Stimulated activated CD4-positive, alpha-beta T cell treated with anti-CD3 and anti-CD28 coated beads, Interleukin-12 subunit alpha, Interleukin-12 subunit beta, amount 100 ng/mL, for 4 hours (primary cell): ENCODE results near the gene EXD3.
"Not testable (repeated sequence)": the region's sequence is repeated elsewhere in the genome, so short reads cannot be mapped to it uniquely, and the experiment has no call there.

Experiments used
- DNase-seq: peaks from one replicate; pipeline ENCODE4 v3.0.0-alpha.2; 2020

Gene EXD3

DNA sequence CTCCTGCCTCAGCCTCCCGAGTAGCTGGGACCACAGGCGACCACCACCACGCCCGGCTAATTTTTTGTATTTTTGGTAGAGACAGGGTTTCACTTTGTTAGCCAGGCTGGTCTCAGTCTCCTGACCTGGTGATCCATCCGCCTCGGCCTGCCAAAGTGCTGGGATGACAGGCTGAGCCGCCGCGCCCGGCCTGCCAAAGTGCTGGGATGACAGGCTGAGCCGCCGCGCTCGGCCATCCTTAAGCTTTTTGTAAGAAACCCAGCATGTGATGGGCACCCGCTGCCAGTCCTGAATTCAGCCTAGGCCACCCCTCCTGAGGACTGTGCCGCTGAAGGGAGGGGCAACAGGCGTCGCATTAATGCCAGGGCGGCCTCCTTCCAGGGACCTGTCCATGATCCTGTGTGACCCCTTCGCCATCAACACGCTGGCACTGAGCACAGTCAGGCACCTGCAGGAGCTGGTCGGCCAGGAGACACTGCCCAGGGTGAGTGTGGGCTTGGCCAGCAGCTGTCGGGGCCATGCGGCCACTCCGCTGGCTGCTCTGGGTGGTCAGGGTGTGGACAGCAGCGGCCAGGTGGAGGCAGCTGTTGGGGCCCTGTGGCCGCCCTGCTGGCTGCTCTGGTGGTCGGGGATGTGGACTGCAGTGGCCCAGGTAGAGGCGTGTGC, 157.3 kb downstream of the EXD3 start:
- DNase-seq, result no peak

DNA sequence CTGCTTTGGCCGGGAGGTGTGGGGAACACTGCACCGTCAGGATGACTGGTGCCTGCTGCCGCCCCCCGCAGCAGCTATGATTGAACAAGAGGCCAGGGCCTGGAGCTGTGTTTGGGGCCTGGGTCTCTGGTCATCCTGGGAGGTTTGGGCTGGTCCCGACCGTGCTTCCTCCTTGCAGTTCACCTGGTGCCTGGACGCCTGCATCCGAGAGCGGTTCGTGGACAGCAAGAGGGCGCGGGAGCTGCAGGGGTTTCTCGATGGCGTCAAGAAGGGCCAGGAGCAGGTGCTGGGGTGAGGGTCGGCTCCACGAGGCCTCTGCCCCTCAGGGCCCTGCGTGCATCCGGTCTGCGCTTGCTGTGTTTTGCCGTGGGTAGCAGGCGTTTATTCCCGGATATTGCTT, 158.9 kb downstream of the EXD3 start:
- no peak for DNase-seq

DNA sequence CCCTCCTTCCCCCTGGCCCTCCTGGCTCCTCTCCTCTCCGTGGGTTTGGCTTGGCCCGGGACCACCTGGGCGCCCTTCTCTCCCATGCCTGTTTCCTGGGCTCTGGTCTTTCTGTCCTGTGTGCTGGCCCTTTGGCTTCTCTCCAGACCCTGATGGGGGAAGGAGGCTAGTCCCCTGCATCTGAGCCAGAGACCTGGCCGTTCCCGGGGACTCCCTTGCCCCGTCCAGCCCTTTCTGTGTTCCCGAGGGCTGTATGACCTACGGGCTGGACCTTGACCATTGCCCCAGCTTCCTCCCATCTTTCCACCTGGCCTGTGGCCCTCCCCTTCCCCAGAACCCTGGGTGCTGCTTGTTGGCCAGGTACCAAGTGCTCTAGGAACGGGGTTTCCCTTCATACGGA, 159.5 kb downstream of the EXD3 start:
- DNase-seq, result no peak

DNA sequence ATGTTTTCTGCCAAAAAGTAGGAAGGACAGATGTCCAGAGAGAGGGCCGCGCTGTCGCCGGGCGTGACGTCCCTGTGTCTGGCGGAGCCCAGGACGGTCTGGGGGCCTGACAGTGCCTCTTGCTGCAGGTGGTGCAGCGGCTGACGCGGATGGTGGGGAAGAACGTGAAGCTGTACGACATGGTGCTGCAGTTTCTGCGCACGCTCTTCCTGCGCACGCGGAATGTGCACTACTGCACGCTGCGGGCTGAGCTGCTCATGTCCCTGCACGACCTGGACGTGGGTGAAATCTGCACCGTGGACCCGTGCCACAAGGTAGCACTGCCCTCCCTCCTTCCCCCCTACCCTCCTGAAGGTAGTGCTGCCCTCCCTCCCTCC, 160.1 kb downstream of the EXD3 start:
- no peak for DNase-seq

DNA sequence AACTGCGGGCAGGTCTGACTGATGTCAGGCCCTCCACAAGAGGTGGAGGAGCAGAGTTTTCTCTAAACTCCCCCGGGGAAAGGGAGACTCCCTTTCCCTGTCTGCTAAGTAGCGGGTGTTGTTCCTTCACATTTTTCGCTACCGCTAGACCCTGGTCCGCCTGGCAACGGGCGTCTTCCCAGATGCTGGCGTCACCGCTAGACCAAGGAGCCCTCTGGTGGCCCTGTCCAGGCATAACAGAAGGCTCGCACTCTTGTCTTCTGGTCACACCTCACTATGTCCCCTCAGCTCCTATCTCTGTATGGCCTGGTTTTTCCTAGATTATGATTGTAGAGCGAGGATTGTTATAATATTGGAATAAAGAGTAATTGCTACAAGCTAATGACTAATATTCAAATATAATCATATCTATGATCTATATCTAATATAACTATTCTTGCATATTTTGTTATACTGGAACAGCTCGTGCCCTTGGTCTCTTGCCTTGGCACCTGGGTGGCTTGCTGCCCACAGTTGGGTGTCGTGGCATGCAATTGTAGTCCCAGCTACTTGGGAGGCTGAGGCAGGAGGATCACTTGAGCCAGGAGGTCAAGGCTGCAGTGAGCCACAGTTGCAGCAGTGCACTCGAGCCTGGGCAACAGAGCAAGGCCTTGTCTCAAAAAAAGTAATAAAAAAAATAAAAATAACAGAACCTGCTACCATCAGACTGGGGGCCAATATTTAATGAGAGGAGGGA, 160.6 kb downstream of the EXD3 start:
- DNase-seq, result not testable (repeated sequence)
